Astrocyte (in vitro differentiated cells and primary cell): ENCODE measurements around the gene CNTN1. TPM values are rescaled to one million over a fixed set of nuclear protein-coding genes. Genes with fewer than 3 reads are reported as not detected.
"Not testable (repeated sequence)": the region's sequence is repeated elsewhere in the genome, so short reads cannot be mapped to it uniquely, and the experiment has no call there.

Source experiments
- DNase-seq: peaks from one replicate; pipeline ENCODE4 v3.0.0-alpha.2; 2010; ENCODE audit warnings: low read depth
- FAIRE-seq: peaks from 2 replicates; lab custom pipeline; 2011; peaks lifted over from hg19 to GRCh38; lab: Jason Lieb, UNC
- H2AFZ ChIP-seq: 2 replicates; pipeline ENCODE4 v1.6.0; 2012; ENCODE audit warnings: low read depth, low read length, inconsistent platforms
- H3K27ac ChIP-seq: 2 replicates; pipeline ENCODE4 v1.5.1; 2011; ENCODE audit warnings: low read depth, low read length, inconsistent platforms
- H3K27me3 ChIP-seq: 2 replicates; pipeline ENCODE4 v1.6.0; 2011; ENCODE audit warnings: low read length, inconsistent platforms; ENCODE audit not compliant: insufficient read depth
- H3K36me3 ChIP-seq: 2 replicates; pipeline ENCODE4 v1.5.1; 2011; ENCODE audit warnings: low read length, inconsistent platforms; ENCODE audit not compliant: insufficient read depth
- H3K4me1 ChIP-seq: 2 replicates; pipeline ENCODE4 v1.5.1; 2011; ENCODE audit warnings: low read length, inconsistent platforms; ENCODE audit not compliant: insufficient read depth
- H3K4me2 ChIP-seq: 2 replicates; pipeline ENCODE4 v1.6.0; 2012; ENCODE audit warnings: low read length, inconsistent platforms
- H3K4me3 ChIP-seq: 2 replicates; pipeline ENCODE4 v1.5.1; 2011; ENCODE audit warnings: low read depth, mild to moderate bottlenecking, low read length, inconsistent platforms; ENCODE audit not compliant: insufficient read depth
- H3K79me2 ChIP-seq: 2 replicates; pipeline ENCODE4 v1.6.0; 2012; ENCODE audit warnings: mild to moderate bottlenecking, low read length, inconsistent platforms; ENCODE audit not compliant: insufficient read depth
- H3K9ac ChIP-seq: 2 replicates; pipeline ENCODE4 v1.6.0; 2012; ENCODE audit warnings: mild to moderate bottlenecking, low read length, inconsistent platforms
- H3K9me3 ChIP-seq: 2 replicates; pipeline ENCODE4 v1.5.1; 2012; ENCODE audit warnings: low read depth, mild to moderate bottlenecking, low read length, inconsistent platforms; ENCODE audit not compliant: insufficient read depth
- H4K20me1 ChIP-seq: 2 replicates; pipeline ENCODE4 v1.6.0; 2012; ENCODE audit warnings: low read length, inconsistent platforms; ENCODE audit not compliant: insufficient read depth
- H3K27ac Mint-ChIP-seq: one replicate; pipeline ENCODE4 v1.8.0; 2021; ENCODE audit warnings: mild to moderate bottlenecking, mixed read lengths; ENCODE audit not compliant: unreplicated experiment
- H3K27me3 Mint-ChIP-seq: one replicate; pipeline ENCODE4 v1.8.0; 2021; ENCODE audit warnings: low read depth, mixed read lengths; ENCODE audit not compliant: unreplicated experiment
- H3K36me3 Mint-ChIP-seq: one replicate; pipeline ENCODE4 v1.8.0; 2021; ENCODE audit warnings: low read depth, mixed read lengths; ENCODE audit not compliant: unreplicated experiment
- H3K4me1 Mint-ChIP-seq: one replicate; pipeline ENCODE4 v1.8.0; 2021; ENCODE audit warnings: low read depth, mixed read lengths; ENCODE audit not compliant: unreplicated experiment
- H3K4me3 Mint-ChIP-seq: one replicate; pipeline ENCODE4 v1.8.0; 2021; ENCODE audit warnings: mild to moderate bottlenecking, moderate library complexity, mixed read lengths; ENCODE audit not compliant: unreplicated experiment
- H3K9me3 Mint-ChIP-seq: one replicate; pipeline ENCODE4 v1.8.0; 2021; ENCODE audit warnings: mild to moderate bottlenecking, mixed read lengths; ENCODE audit not compliant: unreplicated experiment
- CTCF ChIP-seq: IDR thresholded peaks from 2 replicates; pipeline ENCODE4 v1.5.1; 2011; ENCODE audit warnings: low read depth, mild to moderate bottlenecking, inconsistent platforms, low read length, moderate library complexity; ENCODE audit not compliant: insufficient read depth
- EZH2 ChIP-seq: IDR thresholded peaks from 2 replicates; pipeline ENCODE4 v1.6.1; 2012; ENCODE audit warnings: mild to moderate bottlenecking, low read length, inconsistent platforms; ENCODE audit not compliant: insufficient read depth
- total RNA-seq: library from RNA; stranded (reverse); gene quantifications from 2 replicates; pipeline ENCODE4 v1.2.1, GENCODE V29; 2021

The CNTN1 gene
- total RNA-seq, 1 donor from 2014 or later = 2.1 TPM

- no peak for FAIRE-seq
- H4K20me1 ChIP-seq = no peaks in the 10 kb centered on the region
- H3K4me1 Mint-ChIP-seq = peaks cover 9% of the 10 kb centered on the region
Measured at GRCh38 chr12:41073633-41074472, 381.6 kb downstream of the CNTN1 start.

GRCh38 chr12:41074473-41074769 is 382.2 kb downstream of the CNTN1 start:
- no peak for TF ChIP-seq CTCF
- TF ChIP-seq EZH2 = no peak
- Mint-ChIP-seq H3K27ac (no peak overlapping the region), H3K4me1 (peaks cover 9% of the 10 kb centered on the region), H3K9me3 (no peaks in the 10 kb centered on the region), H3K4me3 (no peak overlapping the region), H3K27me3 (no peaks in the 10 kb centered on the region), H3K36me3 (no peaks in the 10 kb centered on the region)
- Histone ChIP-seq H3K79me2 (no peaks in the 10 kb centered on the region), H3K4me3 (no peak overlapping the region), H3K27ac (no peak overlapping the region), H3K27me3 (no peaks in the 10 kb centered on the region), H3K9me3 (no peaks in the 10 kb centered on the region), H3K4me1 (no peaks in the 10 kb centered on the region), H3K36me3 (no peaks in the 10 kb centered on the region), H3K4me2 (no peak overlapping the region), H3K9ac (no peak overlapping the region), H2AFZ (no peak overlapping the region), H4K20me1 (no peaks in the 10 kb centered on the region)
- FAIRE-seq = no peak
- no peak for DNase-seq

More at GRCh38 chr12:41073633-41074472, 381.6 kb downstream of the CNTN1 start:
- no peak overlapping the region for H3K4me2 ChIP-seq
- no peaks in the 10 kb centered on the region for H3K4me1 ChIP-seq
- H3K36me3 ChIP-seq = no peaks in the 10 kb centered on the region
- Mint-ChIP-seq H3K27me3 (no peaks in the 10 kb centered on the region), H3K36me3 (no peaks in the 10 kb centered on the region), H3K4me3 (no peak overlapping the region), H3K9me3 (no peaks in the 10 kb centered on the region), H3K27ac (no peak overlapping the region)
- TF ChIP-seq CTCF = no peak
- no peak for TF ChIP-seq EZH2
- H3K79me2 ChIP-seq = no peaks in the 10 kb centered on the region
- H3K27me3 ChIP-seq = no peaks in the 10 kb centered on the region
- H3K9me3 ChIP-seq = no peaks in the 10 kb centered on the region
- H3K27ac ChIP-seq = no peak overlapping the region
- no peak overlapping the region for H3K9ac ChIP-seq
- no peak overlapping the region for H3K4me3 ChIP-seq
- no peak overlapping the region for H2AFZ ChIP-seq
- no peak for DNase-seq

GRCh38 chr12:41076114-41076513 is 383.9 kb downstream of the CNTN1 start:
- no peaks in the 10 kb centered on the region for H3K36me3 ChIP-seq
- H3K4me1 ChIP-seq = no peaks in the 10 kb centered on the region
- H3K27me3 Mint-ChIP-seq = no peaks in the 10 kb centered on the region
- H4K20me1 ChIP-seq = no peaks in the 10 kb centered on the region
- no peak overlapping the region for H3K9ac ChIP-seq
- no peaks in the 10 kb centered on the region for H3K27me3 ChIP-seq
- no peak overlapping the region for H3K4me2 ChIP-seq
- DNase-seq (no peak), FAIRE-seq (no peak)
- no peaks in the 10 kb centered on the region for H3K36me3 Mint-ChIP-seq
- no peak overlapping the region for H3K4me3 Mint-ChIP-seq
- H3K9me3 Mint-ChIP-seq = peaks cover 11% of the 10 kb centered on the region
- no peak overlapping the region for H3K4me3 ChIP-seq
- H3K27ac Mint-ChIP-seq = no peak overlapping the region
- no peak overlapping the region for H3K27ac ChIP-seq
- no peaks in the 10 kb centered on the region for H3K79me2 ChIP-seq
- H3K9me3 ChIP-seq = peaks cover 5% of the 10 kb centered on the region
- no peak overlapping the region for H2AFZ ChIP-seq
- TF ChIP-seq CTCF (no peak), EZH2 (no peak)
- peaks cover 9% of the 10 kb centered on the region for H3K4me1 Mint-ChIP-seq

GRCh38 chr12:41081241-41081640 is 389.0 kb downstream of the CNTN1 start:
- H3K9me3 ChIP-seq, H3K27ac ChIP-seq, H4K20me1 ChIP-seq, H3K4me1 Mint-ChIP-seq, H3K36me3 Mint-ChIP-seq, H3K4me1 ChIP-seq, H3K36me3 ChIP-seq, H3K79me2 ChIP-seq, H3K4me3 ChIP-seq, H2AFZ ChIP-seq, H3K27me3 Mint-ChIP-seq, H3K27me3 ChIP-seq, H3K27ac Mint-ChIP-seq, H3K4me2 ChIP-seq, DNase-seq, H3K9ac ChIP-seq, FAIRE-seq, H3K4me3 Mint-ChIP-seq: not testable (repeated sequence)
- peaks cover 14% of the 10 kb centered on the region for H3K9me3 Mint-ChIP-seq
